Keratinocyte (primary cell): ENCODE results near the gene MRTFA. TPM values are rescaled to one million over a fixed set of nuclear protein-coding genes. Genes with fewer than 3 reads are reported as not detected.

ENCODE experiments used
- DNase-seq: peaks from one replicate; pipeline ENCODE4 v3.0.0-alpha.2; 2011; ENCODE audit warnings: low read depth, missing footprints, low spot score
- FAIRE-seq: peaks from 2 replicates; lab custom pipeline; 2011; peaks lifted over from hg19 to GRCh38; lab: Jason Lieb, UNC
- H2AFZ ChIP-seq: 2 replicates; pipeline ENCODE4 v1.6.0; 2012; ENCODE audit warnings: low read length, control low read depth, inconsistent platforms; ENCODE audit not compliant: control insufficient read depth
- H3K27ac ChIP-seq: 2 replicates; pipeline ENCODE4 v1.5.1; 2011; ENCODE audit warnings: low read length; ENCODE audit not compliant: control insufficient read depth, insufficient read depth
- H3K27me3 ChIP-seq: 3 replicates; pipeline ENCODE4 v1.6.0; 2011; ENCODE audit warnings: low read length; ENCODE audit not compliant: control insufficient read depth, insufficient read depth; ENCODE audit errors: extremely low read depth
- H3K36me3 ChIP-seq, 2 experiments: 2 replicates in 1 of 2; 3 replicates in 1 of 2; pipeline ENCODE4 v1.5.1; 2011; ENCODE audit warnings: low read length in 2 of 2, mild to moderate bottlenecking in 1 of 2; ENCODE audit not compliant: control insufficient read depth in 2 of 2, insufficient read depth in 2 of 2; ENCODE audit errors: extremely low read depth in 1 of 2
- H3K4me1 ChIP-seq: 3 replicates; pipeline ENCODE4 v1.5.1; 2011; ENCODE audit warnings: low read length; ENCODE audit not compliant: control insufficient read depth, insufficient read depth; ENCODE audit errors: extremely low read depth
- H3K4me2 ChIP-seq: 3 replicates; pipeline ENCODE4 v1.6.0; 2011; ENCODE audit warnings: low read depth, low read length; ENCODE audit not compliant: control insufficient read depth, insufficient read depth; ENCODE audit errors: extremely low read depth
- H3K4me3 ChIP-seq, 3 experiments: fragments of 200-600 bp in 1 of 3; sonication (generic) in 1 of 3; 2 replicates in 2 of 3; 3 replicates in 1 of 3; pipeline ENCODE4 v1.5.1; 2011 to 2016; ENCODE audit warnings: low read length in 3 of 3, mild to moderate bottlenecking in 3 of 3, control low read depth in 2 of 3, inconsistent platforms in 1 of 3, low read depth in 1 of 3, mixed read lengths in 1 of 3, mixed run types in 1 of 3, moderate library complexity in 1 of 3; ENCODE audit not compliant: control insufficient read depth in 2 of 3, insufficient read depth in 2 of 3; ENCODE audit errors: extremely low read depth in 1 of 3
- H3K79me2 ChIP-seq: 2 replicates; pipeline ENCODE4 v1.6.0; 2012; ENCODE audit warnings: low read length; ENCODE audit not compliant: control insufficient read depth, insufficient read depth
- H3K9ac ChIP-seq: 3 replicates; pipeline ENCODE4 v1.6.0; 2011; ENCODE audit warnings: low read length; ENCODE audit not compliant: control insufficient read depth, insufficient read depth; ENCODE audit errors: extremely low read depth
- H3K9me1 ChIP-seq: 3 replicates; pipeline ENCODE4 v1.6.0; 2011; ENCODE audit warnings: low read length; ENCODE audit not compliant: control insufficient read depth, insufficient read depth; ENCODE audit errors: extremely low read depth
- H3K9me3 ChIP-seq: 2 replicates; pipeline ENCODE4 v1.5.1; 2012; ENCODE audit warnings: low read depth, low read length; ENCODE audit not compliant: control insufficient read depth
- H4K20me1 ChIP-seq: 3 replicates; pipeline ENCODE4 v1.6.0; 2011; ENCODE audit warnings: low read length; ENCODE audit not compliant: control insufficient read depth, insufficient read depth; ENCODE audit errors: extremely low read depth
- EZH2 ChIP-seq: IDR thresholded peaks from one replicate; pipeline ENCODE4 v1.6.1; 2012; ENCODE audit warnings: inconsistent platforms, mild to moderate bottlenecking, low read length, moderate library complexity
- dilution Hi-C: fragments of 300-500 bp; cut with MboI; formaldehyde crosslinking; loops from one replicate; pipeline ENCODE4 v1.7.0; 2020; ENCODE audit warnings: low sequenced_read_pairs; ENCODE audit not compliant: extremely low pct_ligation_motif_present
- polyA plus RNA-seq, 5 experiments: library from polyadenylated mRNA; depleted of rRNA in 3 of 5; stranded (reverse) in 3 of 5; stranded (forward) in 1 of 5; unstranded in 1 of 5; fragments of >200 nt; gene quantifications; 1 replicate in 1 of 5; 2 replicates in 3 of 5; 3 replicates in 1 of 5; pipeline versions ENCODE4 v1.2.1 to v1.2.3, GENCODE V29; 2011 to 2012; ENCODE audit warnings: missing spikeins in 2 of 5, low read depth in 1 of 5, low replicate concordance in 1 of 5
- TF ChIP-seq, protein P1 (sequence below), 3 experiments: IDR thresholded peaks in 1 of 3; conservative IDR thresholded peaks in 1 of 3; optimal IDR thresholded peaks in 1 of 3; 2 replicates in 2 of 3; 3 replicates in 1 of 3; pipeline versions ENCODE3 to v1.5.1; 2011; ENCODE audit warnings: low read length in 3 of 3, mild to moderate bottlenecking in 3 of 3, moderate library complexity in 2 of 3, control low read depth in 1 of 3, inconsistent platforms in 1 of 3; ENCODE audit not compliant: insufficient read depth in 2 of 3; ENCODE audit errors: extremely low read depth in 1 of 3

MRTFA gene
- polyA plus RNA-seq, 1 donor (not counting 4 experiments of a cell fraction or from before 2014, with no cell fraction given): 6.5 TPM

DNA sequence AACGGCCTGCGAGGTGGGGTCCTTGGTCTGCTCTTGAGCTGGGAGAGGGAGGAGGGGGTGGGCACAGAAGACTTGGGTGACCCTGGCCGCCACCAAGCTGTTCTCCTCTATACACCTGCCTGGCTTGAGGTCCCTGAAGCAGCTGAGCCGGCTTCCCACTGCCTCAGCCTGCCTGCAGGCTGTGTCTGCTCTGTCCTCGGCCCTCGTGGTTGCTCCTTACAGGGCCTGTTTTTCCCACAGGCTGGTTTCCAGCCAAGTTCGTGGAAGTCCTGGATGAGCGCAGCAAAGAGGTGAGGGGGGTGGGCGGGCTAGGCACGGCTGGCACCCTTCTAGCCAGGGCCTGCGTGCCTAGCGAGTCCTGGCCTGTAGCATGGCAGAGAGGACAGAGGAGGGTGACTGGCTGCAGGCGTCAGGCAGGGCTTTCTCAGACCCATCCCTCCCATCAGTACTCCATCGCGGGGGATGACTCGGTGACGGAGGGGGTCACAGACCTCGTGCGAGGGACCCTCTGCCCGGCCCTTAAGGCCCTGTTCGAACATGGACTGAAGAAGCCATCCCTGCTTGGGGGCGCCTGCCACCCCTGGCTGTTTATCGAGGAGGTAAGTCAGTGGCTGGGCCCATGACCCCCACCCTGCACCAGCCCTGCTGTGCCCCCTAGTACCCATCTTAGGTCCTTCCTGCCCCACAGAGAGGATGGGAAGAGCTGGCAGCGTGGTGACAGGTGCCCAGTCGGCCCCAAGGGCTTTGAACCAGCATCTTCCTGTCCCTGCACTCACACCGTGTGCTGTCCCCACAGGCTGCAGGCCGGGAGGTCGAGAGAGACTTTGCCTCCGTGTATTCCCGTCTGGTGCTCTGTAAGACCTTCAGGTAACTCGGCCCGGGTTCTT, 228.4 kb downstream of the MRTFA start:
- H3K27ac ChIP-seq: no peak overlapping the region
- H3K9me3 ChIP-seq: no peaks in the 10 kb centered on the region
- TF ChIP-seq, protein P1, sequence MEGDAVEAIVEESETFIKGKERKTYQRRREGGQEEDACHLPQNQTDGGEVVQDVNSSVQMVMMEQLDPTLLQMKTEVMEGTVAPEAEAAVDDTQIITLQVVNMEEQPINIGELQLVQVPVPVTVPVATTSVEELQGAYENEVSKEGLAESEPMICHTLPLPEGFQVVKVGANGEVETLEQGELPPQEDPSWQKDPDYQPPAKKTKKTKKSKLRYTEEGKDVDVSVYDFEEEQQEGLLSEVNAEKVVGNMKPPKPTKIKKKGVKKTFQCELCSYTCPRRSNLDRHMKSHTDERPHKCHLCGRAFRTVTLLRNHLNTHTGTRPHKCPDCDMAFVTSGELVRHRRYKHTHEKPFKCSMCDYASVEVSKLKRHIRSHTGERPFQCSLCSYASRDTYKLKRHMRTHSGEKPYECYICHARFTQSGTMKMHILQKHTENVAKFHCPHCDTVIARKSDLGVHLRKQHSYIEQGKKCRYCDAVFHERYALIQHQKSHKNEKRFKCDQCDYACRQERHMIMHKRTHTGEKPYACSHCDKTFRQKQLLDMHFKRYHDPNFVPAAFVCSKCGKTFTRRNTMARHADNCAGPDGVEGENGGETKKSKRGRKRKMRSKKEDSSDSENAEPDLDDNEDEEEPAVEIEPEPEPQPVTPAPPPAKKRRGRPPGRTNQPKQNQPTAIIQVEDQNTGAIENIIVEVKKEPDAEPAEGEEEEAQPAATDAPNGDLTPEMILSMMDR (optimal IDR thresholded peaks at IDR 0.05 in 1 of 3, IDR thresholded peaks at IDR 0.05 in 1 of 3, conservative IDR thresholded peaks at IDR 0.05 in 1 of 3; ENCODE audit: extremely low read depth in 1 of 3, insufficient read depth in 2 of 3, low read length in 3 of 3): no peak
- no peak for TF ChIP-seq EZH2
- no peak overlapping the region for H3K9ac ChIP-seq
- no peak overlapping the region for H2AFZ ChIP-seq
- H3K27me3 ChIP-seq: no peaks in the 10 kb centered on the region
- peaks cover 4% of the 10 kb centered on the region for H3K9me1 ChIP-seq
- H3K4me2 ChIP-seq: no peak overlapping the region
- dilution Hi-C loops: no loop called here
- H3K79me2 ChIP-seq: no peaks in the 10 kb centered on the region
- H4K20me1 ChIP-seq: peaks cover 6% of the 10 kb centered on the region
- H3K36me3 ChIP-seq: peaks cover 33 to 45% of the 10 kb centered on the region in 2 experiments
- FAIRE-seq: no peak
- H3K4me3 ChIP-seq: no peak overlapping the region
- peaks cover 13% of the 10 kb centered on the region for H3K4me1 ChIP-seq
- no peak for DNase-seq

DNA sequence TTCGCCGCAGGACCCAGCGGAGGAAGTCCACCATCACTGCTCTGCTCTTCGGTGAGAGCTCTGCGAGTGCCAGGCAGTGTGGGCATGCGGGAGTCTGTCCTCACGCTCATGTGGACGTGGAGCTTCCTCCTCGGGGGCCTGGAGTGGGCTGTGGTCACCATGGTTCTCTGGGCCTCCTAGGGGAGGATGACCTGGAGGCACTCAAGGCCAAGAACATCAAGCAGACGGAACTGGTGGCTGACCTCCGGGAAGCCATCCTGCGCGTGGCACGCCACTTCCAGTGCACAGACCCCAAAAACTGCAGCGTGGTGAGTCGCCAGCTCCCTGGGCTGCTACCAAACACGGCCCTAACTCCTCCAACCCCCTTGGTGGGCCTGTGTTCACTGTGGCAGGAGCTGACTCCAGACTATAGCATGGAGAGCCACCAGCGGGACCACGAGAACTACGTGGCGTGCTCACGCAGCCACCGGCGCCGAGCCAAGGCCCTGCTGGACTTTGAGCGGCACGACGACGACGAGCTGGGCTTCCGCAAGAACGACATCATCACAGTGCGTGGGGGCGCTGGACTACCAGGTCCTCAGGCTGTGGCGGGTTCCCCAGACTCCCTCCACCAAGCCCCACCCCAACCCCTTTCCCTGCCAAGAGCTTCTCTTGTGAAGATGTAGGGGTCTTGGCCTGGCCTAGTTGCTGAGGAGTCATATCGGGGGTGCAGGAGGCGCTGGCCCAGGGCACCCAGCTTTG, 229.3 kb downstream of the MRTFA start:
- Histone ChIP-seq H3K27me3 (no peaks in the 10 kb centered on the region), H3K4me3 (no peak overlapping the region), H3K79me2 (no peaks in the 10 kb centered on the region), H3K4me1 (peaks cover 13% of the 10 kb centered on the region), H2AFZ (no peak overlapping the region), H3K9me1 (peaks cover 4% of the 10 kb centered on the region), H4K20me1 (peaks cover 6% of the 10 kb centered on the region), H3K4me2 (no peak overlapping the region), H3K36me3 (peaks cover 32 to 45% of the 10 kb centered on the region in 2 experiments), H3K27ac (no peak overlapping the region), H3K9ac (no peak overlapping the region), H3K9me3 (no peaks in the 10 kb centered on the region)
- no peak for TF ChIP-seq EZH2
- TF ChIP-seq, protein P1 (optimal IDR thresholded peaks at IDR 0.05 in 1 of 3, IDR thresholded peaks at IDR 0.05 in 1 of 3, conservative IDR thresholded peaks at IDR 0.05 in 1 of 3; ENCODE audit: extremely low read depth in 1 of 3, insufficient read depth in 2 of 3, low read length in 3 of 3): no peak
- FAIRE-seq (no peak), DNase-seq (no peak)
- dilution Hi-C loops: no loop called here
